Neural cell (in vitro differentiated cells): Measurements from ENCODE around the gene DLX1. TPM values are rescaled to one million over a fixed set of nuclear protein-coding genes. Genes with fewer than 3 reads are reported as not detected.

Source experiments
- H2AFZ ChIP-seq: fragments of 200-600, 300-800 bp; sonication (generic), shearing (Covaris generic); 2 replicates; pipeline ENCODE4 v1.6.0; 2014; ENCODE audit warnings: low read depth, mild to moderate bottlenecking, antibody characterized with exemption, low read length, moderate library complexity
- H3F3A ChIP-seq: fragments of 200-600 bp; shearing (Covaris generic); 2 replicates; pipeline ENCODE4 v1.6.1; 2016; ENCODE audit warnings: mild to moderate bottlenecking, moderate library complexity, mixed read lengths, antibody characterized with exemption, low read length; ENCODE audit not compliant: insufficient read depth, poor library complexity, severe bottlenecking
- H3K27ac ChIP-seq: fragments of 200-600, 300-800 bp; sonication (generic), shearing (Covaris generic); 2 replicates; pipeline ENCODE4 v1.5.1; 2014; ENCODE audit warnings: mild to moderate bottlenecking, low read length, moderate library complexity
- H3K27me3 ChIP-seq: fragments of 300-800, 200-600 bp; sonication (generic), shearing (Covaris generic); 2 replicates; pipeline ENCODE4 v1.6.0; 2014; ENCODE audit warnings: mild to moderate bottlenecking, low read depth, low read length, moderate library complexity; ENCODE audit not compliant: insufficient read depth
- H3K36me3 ChIP-seq: fragments of 300-800, 200-600 bp; sonication (generic), shearing (Covaris generic); 2 replicates; pipeline ENCODE4 v1.5.1; 2014; ENCODE audit warnings: mild to moderate bottlenecking, antibody characterized with exemption, low read length, moderate library complexity; ENCODE audit not compliant: insufficient read depth
- H3K4me2 ChIP-seq: fragments of 300-800, 200-600 bp; sonication (generic), shearing (Covaris generic); 2 replicates; pipeline ENCODE4 v1.6.0; 2014; ENCODE audit warnings: mild to moderate bottlenecking, low read length
- H3K4me3 ChIP-seq: fragments of 300-800, 200-600 bp; sonication (generic), shearing (Covaris generic); 2 replicates; pipeline ENCODE4 v1.5.1; 2014; ENCODE audit warnings: mild to moderate bottlenecking, low read length, moderate library complexity
- H3K79me2 ChIP-seq: fragments of 200-600 bp; shearing (Covaris generic); replicated peaks from 2 replicates; pipeline ENCODE4 v1.6.0; 2014; ENCODE audit warnings: mild to moderate bottlenecking, low read length, moderate library complexity; ENCODE audit not compliant: insufficient read depth
- H3K9ac ChIP-seq: fragments of 300-800, 200-600 bp; sonication (generic), shearing (Covaris generic); 2 replicates; pipeline ENCODE4 v1.6.1; 2016; ENCODE audit warnings: mild to moderate bottlenecking, low read length, mixed read lengths
- H3K9me2 ChIP-seq: fragments of 200-600 bp; shearing (Covaris generic); 2 replicates; pipeline ENCODE4 v1.6.1; 2016; ENCODE audit warnings: mild to moderate bottlenecking, low read length, mixed read lengths; ENCODE audit not compliant: insufficient read depth
- H3K9me3 ChIP-seq: fragments of 200-600, 300-800 bp; sonication (generic), shearing (Covaris generic); 2 replicates; pipeline ENCODE4 v1.6.1; 2016; ENCODE audit warnings: mild to moderate bottlenecking, mixed run types, low read length, moderate library complexity, mixed read lengths
- H4K20me1 ChIP-seq: fragments of 200-600 bp; shearing (Covaris generic); 2 replicates; pipeline ENCODE4 v1.6.1; 2016; ENCODE audit warnings: mild to moderate bottlenecking, mixed run types; ENCODE audit not compliant: insufficient read depth
- EP300 ChIP-seq: fragments of 450-650 bp; conservative IDR thresholded peaks from 2 replicates; pipeline ENCODE4 v1.6.1; 2014; ENCODE audit warnings: antibody characterized with exemption, mild to moderate bottlenecking, moderate library complexity; ENCODE audit not compliant: poor library complexity, severe bottlenecking
- EZH2 ChIP-seq: fragments of 200-600, 300-800 bp; shearing (Covaris generic), sonication (generic); IDR thresholded peaks from 2 replicates; pipeline ENCODE4 v1.6.1; 2014; ENCODE audit warnings: antibody characterized with exemption, low read length, borderline replicate concordance, mild to moderate bottlenecking; ENCODE audit not compliant: insufficient read depth, poor library complexity, severe bottlenecking
- MXI1 ChIP-seq: fragments of 450-650 bp; conservative IDR thresholded peaks from 2 replicates; pipeline ENCODE4 v1.6.1; 2014; ENCODE audit warnings: antibody characterized with exemption, mild to moderate bottlenecking; ENCODE audit not compliant: poor library complexity, severe bottlenecking
- POLR2AphosphoS5 ChIP-seq: IDR thresholded peaks from 2 replicates; pipeline ENCODE4 v1.6.1; 2012
- RAD21 ChIP-seq: fragments of 450-650 bp; conservative IDR thresholded peaks from 2 replicates; pipeline ENCODE4 v1.6.1; 2014; ENCODE audit warnings: antibody characterized with exemption, mild to moderate bottlenecking, moderate library complexity
- REST ChIP-seq: IDR thresholded peaks from 2 replicates; pipeline ENCODE4 v1.6.1; 2012; ENCODE audit warnings: borderline replicate concordance
- SMC3 ChIP-seq: fragments of 450-650 bp; conservative IDR thresholded peaks from 2 replicates; pipeline ENCODE4 v1.6.1; 2014; ENCODE audit warnings: antibody characterized with exemption, mild to moderate bottlenecking, moderate library complexity; ENCODE audit not compliant: poor library complexity
- TAF1 ChIP-seq: IDR thresholded peaks from 2 replicates; pipeline ENCODE4 v1.6.1; 2012; ENCODE audit warnings: low read depth
- polyA plus RNA-seq: library from polyadenylated mRNA; depleted of rRNA; stranded (reverse); fragments of >200 nt; gene quantifications from 2 replicates; pipeline ENCODE4 v1.2.3, GENCODE V29; 2014
- TF ChIP-seq, protein P1 (sequence below): fragments of 450-650 bp; IDR thresholded peaks from 2 replicates; pipeline ENCODE4 v1.5.1; 2014; ENCODE audit warnings: antibody characterized with exemption, mild to moderate bottlenecking, moderate library complexity; ENCODE audit not compliant: poor library complexity, severe bottlenecking

The DLX1 gene
- polyA plus RNA-seq, 1 donor from 2014 or later: 67.3 TPM

DNA sequence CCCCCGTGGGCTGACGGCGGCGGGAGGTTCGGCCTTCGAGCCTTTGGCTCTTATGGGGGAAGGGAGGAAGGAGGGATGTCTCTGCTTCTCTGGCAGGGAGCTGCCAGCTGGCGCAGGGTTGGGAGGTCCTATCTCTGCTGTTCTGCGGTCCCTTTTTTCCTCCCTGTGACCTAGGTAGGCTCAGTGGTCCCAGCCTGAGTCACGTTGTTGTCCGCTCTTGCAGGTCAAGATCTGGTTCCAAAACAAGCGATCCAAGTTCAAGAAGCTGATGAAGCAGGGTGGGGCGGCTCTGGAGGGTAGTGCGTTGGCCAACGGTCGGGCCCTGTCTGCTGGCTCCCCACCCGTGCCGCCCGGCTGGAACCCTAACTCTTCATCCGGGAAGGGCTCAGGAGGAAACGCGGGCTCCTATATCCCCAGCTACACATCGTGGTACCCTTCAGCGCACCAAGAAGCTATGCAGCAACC lies 2.5 kb downstream of the DLX1 start:
- H3K9me2 ChIP-seq: no peaks in the 10 kb centered on the region

GRCh38 chr2:172088245-172089004 lies 3.1 kb downstream of the DLX1 start:
- H3K9me3 ChIP-seq: no peaks in the 10 kb centered on the region
- no peaks in the 10 kb centered on the region for H3K36me3 ChIP-seq
- peak overlapping the region; percentile 85 for H3K4me3 ChIP-seq
- H3K27ac ChIP-seq: peak overlapping the region; percentile 93
- peaks cover 14% of the 10 kb centered on the region for H3K27me3 ChIP-seq
- peaks cover 7% of the 10 kb centered on the region for H3F3A ChIP-seq
- H4K20me1 ChIP-seq: no peaks in the 10 kb centered on the region
- H3K79me2 ChIP-seq: peaks cover 91% of the 10 kb centered on the region
- no peaks in the 10 kb centered on the region for H3K9me2 ChIP-seq
- H3K9ac ChIP-seq: peak overlapping the region; percentile 92
- TF ChIP-seq MXI1 (no peak), REST (peak; percentile 3), EP300 (no peak)
- peak overlapping the region; percentile 76 for H3K4me2 ChIP-seq
- H2AFZ ChIP-seq: no peak overlapping the region

More for the DNA sequence above, 2.5 kb downstream of the DLX1 start:
- H3K79me2 ChIP-seq: peaks cover 91% of the 10 kb centered on the region
- H3K27ac ChIP-seq: peak overlapping the region; percentile 93
- H3K36me3 ChIP-seq: no peaks in the 10 kb centered on the region
- H3K4me3 ChIP-seq: peak overlapping the region; percentile 85
- peak overlapping the region; percentile 92 for H3K9ac ChIP-seq
- H3K9me3 ChIP-seq: no peaks in the 10 kb centered on the region
- no peaks in the 10 kb centered on the region for H4K20me1 ChIP-seq
- no peak overlapping the region for H2AFZ ChIP-seq
- H3K4me2 ChIP-seq: peak overlapping the region; percentile 76
- H3F3A ChIP-seq: peaks cover 7% of the 10 kb centered on the region
- H3K27me3 ChIP-seq: peaks cover 16% of the 10 kb centered on the region
- no peak for TF ChIP-seq EZH2
- no peak for TF ChIP-seq SMC3
- no peak for TF ChIP-seq REST
- TF ChIP-seq, protein P1, sequence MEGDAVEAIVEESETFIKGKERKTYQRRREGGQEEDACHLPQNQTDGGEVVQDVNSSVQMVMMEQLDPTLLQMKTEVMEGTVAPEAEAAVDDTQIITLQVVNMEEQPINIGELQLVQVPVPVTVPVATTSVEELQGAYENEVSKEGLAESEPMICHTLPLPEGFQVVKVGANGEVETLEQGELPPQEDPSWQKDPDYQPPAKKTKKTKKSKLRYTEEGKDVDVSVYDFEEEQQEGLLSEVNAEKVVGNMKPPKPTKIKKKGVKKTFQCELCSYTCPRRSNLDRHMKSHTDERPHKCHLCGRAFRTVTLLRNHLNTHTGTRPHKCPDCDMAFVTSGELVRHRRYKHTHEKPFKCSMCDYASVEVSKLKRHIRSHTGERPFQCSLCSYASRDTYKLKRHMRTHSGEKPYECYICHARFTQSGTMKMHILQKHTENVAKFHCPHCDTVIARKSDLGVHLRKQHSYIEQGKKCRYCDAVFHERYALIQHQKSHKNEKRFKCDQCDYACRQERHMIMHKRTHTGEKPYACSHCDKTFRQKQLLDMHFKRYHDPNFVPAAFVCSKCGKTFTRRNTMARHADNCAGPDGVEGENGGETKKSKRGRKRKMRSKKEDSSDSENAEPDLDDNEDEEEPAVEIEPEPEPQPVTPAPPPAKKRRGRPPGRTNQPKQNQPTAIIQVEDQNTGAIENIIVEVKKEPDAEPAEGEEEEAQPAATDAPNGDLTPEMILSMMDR: no peak
- TF ChIP-seq RAD21: no peak
- no peak for TF ChIP-seq EP300
- TF ChIP-seq MXI1: no peak
- no peak for TF ChIP-seq POLR2AphosphoS5
- TF ChIP-seq TAF1: no peak
